Activated CD8-positive, alpha-beta memory T cell treated with anti-CD3 and anti-CD28 coated beads for 1 hour (primary cell): ENCODE results near the gene RIMBP2.

Experiments used
- DNase-seq, 2 donors: peaks; one replicate each; pipeline ENCODE4 v3.0.0-alpha.2; 2020; ENCODE audit warnings: low read depth in 1 of 2; ENCODE audit errors: extremely low read depth in 1 of 2

The RIMBP2 gene

GRCh38 chr12:130434560-130434959 lies 281.5 kb downstream of the RIMBP2 start:
- DNase-seq, result no peak

- no peak for DNase-seq
Observed at GRCh38 chr12:130433834-130434233, 282.3 kb downstream of the RIMBP2 start.

GRCh38 chr12:130433411-130433810 lies 282.7 kb downstream of the RIMBP2 start:
- no peak for DNase-seq

- DNase-seq, result no peak
Observed at GRCh38 chr12:130431176-130431575, 284.9 kb downstream of the RIMBP2 start.

GRCh38 chr12:130429656-130430505 lies 286.2 kb downstream of the RIMBP2 start:
- DNase-seq, result no peak

- no peak for DNase-seq
Observed at GRCh38 chr12:130428116-130428515, 288.0 kb downstream of the RIMBP2 start.

GRCh38 chr12:130427381-130427887 lies 288.7 kb downstream of the RIMBP2 start:
- no peak for DNase-seq

GRCh38 chr12:130425698-130426245 lies 290.3 kb downstream of the RIMBP2 start:
- DNase-seq, result no peak

- no peak for DNase-seq
Observed at GRCh38 chr12:130424858-130425697, 291.0 kb downstream of the RIMBP2 start.

- DNase-seq, result no peak
Observed at GRCh38 chr12:130423991-130424857, 291.9 kb downstream of the RIMBP2 start.

- no peak for DNase-seq
Observed at GRCh38 chr12:130423136-130423535, 293.0 kb downstream of the RIMBP2 start.

GRCh38 chr12:130422676-130423075 lies 293.4 kb downstream of the RIMBP2 start:
- no peak for DNase-seq

- no peak for DNase-seq
Observed at GRCh38 chr12:130421896-130422295, 294.2 kb downstream of the RIMBP2 start.

- no peak for DNase-seq
Observed at GRCh38 chr12:130420071-130420470, 296.0 kb downstream of the RIMBP2 start.

GRCh38 chr12:130419116-130419515 lies 297.0 kb downstream of the RIMBP2 start:
- DNase-seq, result no peak

- no peak for DNase-seq
Observed at GRCh38 chr12:130418251-130418650, 297.8 kb downstream of the RIMBP2 start.

- DNase-seq, result no peak
Observed at GRCh38 chr12:130414381-130414780, 301.7 kb downstream of the RIMBP2 start.

- no peak for DNase-seq
Observed at GRCh38 chr12:130413909-130414308, 302.2 kb downstream of the RIMBP2 start.

- DNase-seq, result no peak
Observed at GRCh38 chr12:130412384-130412783, 303.7 kb downstream of the RIMBP2 start.

- DNase-seq, result no peak
Observed at GRCh38 chr12:130405332-130405731, 310.8 kb downstream of the RIMBP2 start.
